Activated B cell treated with CpG ODN at 0.5 μM for 24 hours (primary cell): ENCODE data around the gene MCF2L2. TPM values are rescaled to one million over a fixed set of nuclear protein-coding genes. Genes with fewer than 3 reads are reported as not detected.

Experiments used
- ATAC-seq: fragments of 200-7000 bp; cut with Tn5 transposase; one replicate; pipeline ENCODE4 v1.10.0; 2021; ENCODE audit warnings: low read depth, mild to moderate bottlenecking, moderate library complexity
- CTCF ChIA-PET: fragments of 350-600 bp; sonication (Branson Sonifier 250); formaldehyde crosslinking; loops from one replicate; lab custom pipeline; 2021; ENCODE audit warnings: antibody characterized with exemption; lab: Charles Lee
- POLR2A ChIA-PET: fragments of 350-600 bp; sonication (Branson Sonifier 250); formaldehyde crosslinking; loops from one replicate; lab custom pipeline; 2021; ENCODE audit warnings: antibody characterized with exemption; lab: Charles Lee
- DNase-seq: peaks from one replicate; pipeline ENCODE4 v3.0.0; 2022
- H3K27ac Mint-ChIP-seq: one replicate; pipeline ENCODE4 v1.8.0; 2020; ENCODE audit warnings: mixed read lengths
- H3K27me3 Mint-ChIP-seq: one replicate; pipeline ENCODE4 v1.8.0; 2021; ENCODE audit warnings: mixed read lengths
- H3K36me3 Mint-ChIP-seq: one replicate; pipeline ENCODE4 v1.8.0; 2021; ENCODE audit warnings: low read depth, mixed read lengths
- H3K4me1 Mint-ChIP-seq: one replicate; pipeline ENCODE4 v1.8.0; 2021; ENCODE audit warnings: mixed read lengths
- H3K4me3 Mint-ChIP-seq: one replicate; pipeline ENCODE4 v1.8.0; 2020; ENCODE audit warnings: mild to moderate bottlenecking, mixed read lengths
- H3K9me3 Mint-ChIP-seq: one replicate; pipeline ENCODE4 v1.8.0; 2020; ENCODE audit warnings: mixed read lengths
- intact Hi-C: fragments of 100-400 bp; cut with micrococcal nuclease; formaldehyde crosslinking; loops from one replicate; pipeline ENCODE4 v1.15.1; 2024
- total RNA-seq: library from RNA; stranded (reverse); gene quantifications from 2 replicates; pipeline ENCODE4 v1.2.3, GENCODE V29; 2022
- TF ChIP-seq, protein P1 (sequence below): fragments of 200-600 bp; IDR thresholded peaks from one replicate; pipeline ENCODE4 v1.8.0; 2022; ENCODE audit warnings: antibody characterized with exemption, mild to moderate bottlenecking

Gene MCF2L2
- total RNA-seq, 1 donor from 2014 or later = 2.4 TPM

DNA sequence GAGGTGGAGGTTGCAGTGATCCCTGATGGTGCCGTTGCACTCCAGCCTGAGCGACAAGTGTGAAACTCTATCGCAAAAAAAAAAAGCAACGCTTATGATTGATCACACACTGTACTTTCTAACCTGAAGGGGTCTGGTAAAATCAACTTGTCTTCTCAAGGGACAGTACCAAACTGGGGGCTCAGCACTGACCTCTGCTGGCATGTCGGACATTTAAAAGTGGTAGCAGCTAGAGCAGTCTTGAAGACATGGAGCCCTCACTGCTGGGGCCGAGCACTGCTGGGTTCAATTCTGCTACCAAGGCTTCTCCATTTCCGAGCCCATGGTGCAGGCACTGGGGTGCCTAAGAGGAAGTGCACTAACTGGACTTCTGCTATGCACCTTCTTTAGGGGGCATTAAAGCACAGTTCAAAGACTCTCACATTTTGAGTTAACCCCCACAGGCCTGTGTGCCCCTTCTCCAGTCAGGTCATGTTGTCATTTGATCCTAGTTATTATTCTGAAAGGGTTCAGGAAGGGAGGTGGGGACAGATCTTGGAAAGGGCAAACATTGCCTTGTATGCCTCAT, 239.4 kb downstream of the MCF2L2 start:
- ATAC-seq = peak; percentile 56
- H3K27me3 Mint-ChIP-seq = peaks cover 33% of the 10 kb centered on the region
- no peaks in the 10 kb centered on the region for H3K9me3 Mint-ChIP-seq
- peaks cover 5% of the 10 kb centered on the region for H3K4me1 Mint-ChIP-seq
- ChIA-PET POLR2A (no interaction called here), CTCF (interaction anchor here (0.6 to 1.5 kb wide), 3 partner anchors 26 to 194 kb away, joined by 3 to 11 read pairs (median 11); no protein-coding TSS in a partner anchor)
- DNase-seq = no peak
- intact Hi-C loops = loop anchor here (1.0 kb wide), 2 partner anchors 67 to 193 kb away; no protein-coding TSS in a partner anchor
- H3K27ac Mint-ChIP-seq = no peak overlapping the region
- TF ChIP-seq, protein P1, sequence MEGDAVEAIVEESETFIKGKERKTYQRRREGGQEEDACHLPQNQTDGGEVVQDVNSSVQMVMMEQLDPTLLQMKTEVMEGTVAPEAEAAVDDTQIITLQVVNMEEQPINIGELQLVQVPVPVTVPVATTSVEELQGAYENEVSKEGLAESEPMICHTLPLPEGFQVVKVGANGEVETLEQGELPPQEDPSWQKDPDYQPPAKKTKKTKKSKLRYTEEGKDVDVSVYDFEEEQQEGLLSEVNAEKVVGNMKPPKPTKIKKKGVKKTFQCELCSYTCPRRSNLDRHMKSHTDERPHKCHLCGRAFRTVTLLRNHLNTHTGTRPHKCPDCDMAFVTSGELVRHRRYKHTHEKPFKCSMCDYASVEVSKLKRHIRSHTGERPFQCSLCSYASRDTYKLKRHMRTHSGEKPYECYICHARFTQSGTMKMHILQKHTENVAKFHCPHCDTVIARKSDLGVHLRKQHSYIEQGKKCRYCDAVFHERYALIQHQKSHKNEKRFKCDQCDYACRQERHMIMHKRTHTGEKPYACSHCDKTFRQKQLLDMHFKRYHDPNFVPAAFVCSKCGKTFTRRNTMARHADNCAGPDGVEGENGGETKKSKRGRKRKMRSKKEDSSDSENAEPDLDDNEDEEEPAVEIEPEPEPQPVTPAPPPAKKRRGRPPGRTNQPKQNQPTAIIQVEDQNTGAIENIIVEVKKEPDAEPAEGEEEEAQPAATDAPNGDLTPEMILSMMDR = no peak
- H3K36me3 Mint-ChIP-seq = no peaks in the 10 kb centered on the region
- no peak overlapping the region for H3K4me3 Mint-ChIP-seq

DNA sequence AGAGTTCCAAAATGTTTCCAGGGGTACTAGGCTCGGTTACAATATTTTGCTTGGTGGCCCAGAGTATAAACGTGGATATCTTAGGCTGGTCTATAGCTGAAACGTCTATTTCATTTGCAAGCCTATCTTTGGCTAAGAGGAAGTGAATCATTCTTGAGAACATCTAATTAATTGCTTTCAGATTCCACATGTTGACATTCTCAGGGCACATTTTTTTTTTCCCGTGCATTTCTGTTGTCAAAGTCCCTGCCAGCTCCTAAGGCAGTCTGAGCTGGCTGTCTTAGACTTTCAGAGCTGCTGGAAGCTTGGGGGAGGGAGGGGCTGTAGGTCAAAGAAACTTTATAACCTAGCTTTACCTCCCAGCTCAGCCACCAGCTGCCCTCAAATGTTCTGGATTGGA, 242.7 kb downstream of the MCF2L2 start:
- Mint-ChIP-seq H3K4me3 (no peak overlapping the region), H3K4me1 (peaks cover 5% of the 10 kb centered on the region), H3K27me3 (peaks cover 37% of the 10 kb centered on the region), H3K27ac (no peak overlapping the region), H3K36me3 (no peaks in the 10 kb centered on the region), H3K9me3 (no peaks in the 10 kb centered on the region)
- TF ChIP-seq, protein P1 = no peak
- DNase-seq (no peak), ATAC-seq (no peak)
- intact Hi-C loops = no loop called here
- CTCF ChIA-PET = interaction anchor here (1.0 to 4.9 kb wide), 7 partner anchors 9 to 580 kb away, joined by 3 to 134 read pairs (median 11); partner anchors contain the start of gene MCCC1
- POLR2A ChIA-PET = no interaction called here

DNA sequence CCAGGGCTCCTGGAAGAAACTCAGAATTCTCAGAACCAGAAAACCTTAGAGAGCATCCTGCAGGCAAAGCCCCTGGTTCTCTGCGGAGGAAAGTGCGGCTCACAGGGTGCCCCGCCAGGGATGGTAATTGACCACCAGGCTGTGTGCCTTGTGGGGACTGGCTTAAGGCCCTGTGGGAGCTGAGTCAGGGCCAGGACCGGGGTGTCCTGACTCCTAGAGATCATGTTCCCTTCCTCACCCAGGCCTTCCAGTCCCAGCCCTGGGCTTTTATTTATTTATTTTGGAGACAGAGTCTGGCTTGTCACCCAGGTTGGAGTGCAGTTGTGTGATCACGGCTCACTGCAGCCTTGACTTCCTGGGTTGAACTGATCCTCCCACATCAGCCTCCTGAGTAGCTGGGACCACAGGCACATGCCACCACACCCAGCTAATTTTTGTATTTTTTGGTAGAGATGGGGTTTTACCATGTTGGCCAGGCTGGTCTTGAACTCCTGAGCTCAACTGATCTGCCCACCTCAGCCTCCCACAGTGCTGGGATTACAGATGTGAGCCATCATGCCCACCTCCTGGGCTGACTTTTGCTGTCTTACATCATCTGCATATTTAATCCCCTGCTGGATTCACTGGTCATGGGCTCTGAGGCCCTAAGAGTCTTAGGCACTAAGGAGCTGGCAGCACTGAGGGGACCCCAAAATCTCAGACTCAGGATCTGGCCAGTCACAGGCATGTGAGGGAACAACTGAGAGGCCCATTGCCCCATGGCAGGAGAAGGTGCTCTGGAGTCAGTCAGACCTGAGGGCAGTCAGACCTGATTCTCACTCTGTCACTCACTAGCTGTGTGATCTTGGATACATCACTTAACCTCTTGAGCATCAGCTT, 245.4 kb downstream of the MCF2L2 start:
- intact Hi-C loops = no loop called here
- no peak overlapping the region for H3K27ac Mint-ChIP-seq
- CTCF ChIA-PET = interaction anchor here (3.8 to 4.9 kb wide), 2 partner anchors 59 to 200 kb away, joined by 28 to 134 read pairs; no protein-coding TSS in a partner anchor
- POLR2A ChIA-PET = no interaction called here
- DNase-seq (no peak), ATAC-seq (no peak)
- H3K36me3 Mint-ChIP-seq = no peaks in the 10 kb centered on the region
- peaks cover 53% of the 10 kb centered on the region for H3K27me3 Mint-ChIP-seq
- no peak overlapping the region for H3K4me3 Mint-ChIP-seq
- H3K9me3 Mint-ChIP-seq = no peaks in the 10 kb centered on the region
- H3K4me1 Mint-ChIP-seq = peaks cover 17% of the 10 kb centered on the region
- TF ChIP-seq, protein P1 = no peak

DNA sequence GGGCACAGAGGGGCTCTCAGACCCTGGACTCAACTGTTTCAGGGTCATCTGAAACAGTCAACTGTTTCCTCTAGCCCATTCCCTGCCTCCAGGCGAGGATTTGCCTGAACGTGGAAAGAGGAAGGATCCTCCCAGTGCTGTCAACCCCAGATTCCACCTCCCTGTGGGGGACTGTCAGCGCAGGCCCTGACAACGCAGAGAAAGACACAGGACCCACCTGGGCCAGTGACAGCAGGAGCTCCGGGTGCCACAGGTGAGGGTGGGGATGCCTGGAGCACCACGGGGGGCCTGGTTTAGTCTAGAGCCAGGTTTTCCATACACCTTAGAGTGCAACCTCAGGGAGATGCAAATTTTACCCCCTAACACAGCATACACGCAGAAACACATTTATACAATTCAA, 246.3 kb downstream of the MCF2L2 start:
- ChIA-PET POLR2A (no interaction called here), CTCF (interaction anchor here (4.9 kb wide), 1 partner anchor 201 kb away, joined by 134 read pairs; no protein-coding TSS in a partner anchor)
- Mint-ChIP-seq H3K27ac (no peak overlapping the region), H3K4me3 (no peak overlapping the region), H3K4me1 (peaks cover 17% of the 10 kb centered on the region), H3K36me3 (no peaks in the 10 kb centered on the region), H3K27me3 (peaks cover 50% of the 10 kb centered on the region), H3K9me3 (no peaks in the 10 kb centered on the region)
- no peak for DNase-seq
- TF ChIP-seq, protein P1 = no peak
- ATAC-seq = no peak
- intact Hi-C loops = no loop called here

DNA sequence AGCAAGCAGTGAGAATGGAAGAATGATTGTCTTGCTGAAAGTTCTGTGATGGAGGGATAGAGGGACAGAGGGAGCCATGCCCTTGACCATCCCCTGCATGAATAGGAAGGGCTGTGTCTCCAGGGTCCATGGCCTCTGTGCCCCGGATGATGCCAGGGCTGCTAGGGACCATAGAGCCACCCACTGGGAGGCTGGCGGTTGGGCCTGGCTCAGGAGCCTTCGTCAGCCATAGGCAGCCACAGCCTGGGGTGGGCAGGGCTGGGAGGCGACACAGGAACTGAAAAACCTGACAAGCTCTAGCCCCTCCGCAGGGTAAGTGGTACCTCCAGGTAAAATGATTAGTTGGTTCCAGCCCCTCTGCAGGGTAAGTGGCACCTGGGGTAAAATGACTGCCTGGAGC, 246.8 kb downstream of the MCF2L2 start:
- intact Hi-C loops = no loop called here
- Mint-ChIP-seq H3K36me3 (no peaks in the 10 kb centered on the region), H3K4me3 (no peak overlapping the region), H3K9me3 (no peaks in the 10 kb centered on the region), H3K4me1 (peaks cover 17% of the 10 kb centered on the region), H3K27ac (no peak overlapping the region), H3K27me3 (peaks cover 52% of the 10 kb centered on the region)
- POLR2A ChIA-PET = no interaction called here
- DNase-seq (no peak), ATAC-seq (no peak)
- CTCF ChIA-PET = no interaction called here
- TF ChIP-seq, protein P1 = no peak
